Thyroid gland (tissue), 4 donors: ENCODE data around the gene ESRRB.

Experiments used
- POLR2A ChIP-seq, 2 donors: fragments of 450-650 bp; IDR thresholded peaks; one replicate each; pipeline ENCODE4 v1.6.1; 2017; ENCODE audit warnings: antibody characterized with exemption in 2 of 2, mild to moderate bottlenecking in 2 of 2, moderate library complexity in 1 of 2
- TF ChIP-seq, protein P1 (sequence below), 6 experiments: fragments of 200-600 bp in 3 of 6; fragments of 450-650 bp in 3 of 6; sonication (generic) in 3 of 6; IDR thresholded peaks; one replicate each; pipeline ENCODE4 v1.5.1; 2016 to 2019; ENCODE audit warnings: antibody characterized with exemption in 6 of 6, mild to moderate bottlenecking in 2 of 6, inconsistent platforms in 1 of 6, moderate library complexity in 1 of 6

DNA sequence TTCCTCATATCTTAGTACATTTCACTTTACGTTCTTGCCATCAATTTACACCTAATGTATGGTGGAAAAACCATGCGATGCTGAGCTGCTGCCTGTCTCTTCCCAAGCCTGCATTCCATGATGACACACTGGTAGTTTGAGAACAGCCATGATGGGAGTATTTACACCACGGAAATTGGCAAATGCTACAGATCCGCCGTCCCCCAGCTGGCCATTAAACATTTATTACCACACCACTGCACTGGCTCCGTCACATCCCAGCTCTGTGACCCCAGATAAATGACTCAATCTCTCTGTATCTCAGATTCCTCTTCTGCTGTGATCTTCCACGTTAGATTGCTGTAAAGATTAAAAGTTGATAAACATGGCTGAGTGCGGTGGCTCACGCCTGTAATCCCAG, 13.9 kb downstream of the ESRRB start:
- TF ChIP-seq, protein P1, sequence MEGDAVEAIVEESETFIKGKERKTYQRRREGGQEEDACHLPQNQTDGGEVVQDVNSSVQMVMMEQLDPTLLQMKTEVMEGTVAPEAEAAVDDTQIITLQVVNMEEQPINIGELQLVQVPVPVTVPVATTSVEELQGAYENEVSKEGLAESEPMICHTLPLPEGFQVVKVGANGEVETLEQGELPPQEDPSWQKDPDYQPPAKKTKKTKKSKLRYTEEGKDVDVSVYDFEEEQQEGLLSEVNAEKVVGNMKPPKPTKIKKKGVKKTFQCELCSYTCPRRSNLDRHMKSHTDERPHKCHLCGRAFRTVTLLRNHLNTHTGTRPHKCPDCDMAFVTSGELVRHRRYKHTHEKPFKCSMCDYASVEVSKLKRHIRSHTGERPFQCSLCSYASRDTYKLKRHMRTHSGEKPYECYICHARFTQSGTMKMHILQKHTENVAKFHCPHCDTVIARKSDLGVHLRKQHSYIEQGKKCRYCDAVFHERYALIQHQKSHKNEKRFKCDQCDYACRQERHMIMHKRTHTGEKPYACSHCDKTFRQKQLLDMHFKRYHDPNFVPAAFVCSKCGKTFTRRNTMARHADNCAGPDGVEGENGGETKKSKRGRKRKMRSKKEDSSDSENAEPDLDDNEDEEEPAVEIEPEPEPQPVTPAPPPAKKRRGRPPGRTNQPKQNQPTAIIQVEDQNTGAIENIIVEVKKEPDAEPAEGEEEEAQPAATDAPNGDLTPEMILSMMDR (IDR thresholded peaks at IDR 0.05): no peak
- no peak for TF ChIP-seq POLR2A (IDR thresholded peaks at IDR 0.05)
